ENCODE data around the gene ASB13. TPM values are rescaled to one million over a fixed set of nuclear protein-coding genes. Genes with fewer than 3 reads are reported as not detected.

The ASB13 gene
- polyA plus RNA-seq, 3 donors = 13.3 to 44.1 (median 37.8) TPM

- Histone ChIP-seq H3K27ac (ENCODE audit: low read depth in 1 of 2, low read length in 2 of 2) (no peak overlapping the region), H3K4me1 (ENCODE audit: control insufficient read depth in 1 of 2, insufficient read depth in 2 of 2, low read length in 2 of 2) (no peaks in the 10 kb centered on the region), H3K9ac (ENCODE audit: insufficient read depth, low read length, poor library complexity, severe bottlenecking) (no peak overlapping the region), H4K20me1 (ENCODE audit: insufficient read depth, low read length) (no peaks in the 10 kb centered on the region), H3K4me3 (replicated peaks in 1 of 3; ENCODE audit: low read depth in 2 of 3, low read length in 3 of 3) (no peak overlapping the region), H2AFZ (ENCODE audit: insufficient read depth, low read depth, low read length, poor library complexity, severe bottlenecking) (no peak overlapping the region), H3K27me3 (ENCODE audit: control insufficient read depth in 2 of 2, insufficient read depth in 2 of 2, low read length in 2 of 2) (no peaks in the 10 kb centered on the region), H3K4me2 (replicated peaks; ENCODE audit: extremely low read depth, low read length, poor library complexity, severe bottlenecking) (no peak overlapping the region), H3K79me2 (ENCODE audit: insufficient read depth, low read length) (no peaks in the 10 kb centered on the region), H3K9me3 (replicated peaks in 1 of 2; ENCODE audit: control insufficient read depth in 1 of 2, insufficient read depth in 1 of 2, low read length in 2 of 2) (no peaks in the 10 kb centered on the region), H3K36me3 (replicated peaks in 1 of 2; ENCODE audit: control insufficient read depth in 1 of 2, insufficient read depth in 2 of 2, low read length in 2 of 2) (no peaks in the 10 kb centered on the region)
- TF ChIP-seq, protein P1, sequence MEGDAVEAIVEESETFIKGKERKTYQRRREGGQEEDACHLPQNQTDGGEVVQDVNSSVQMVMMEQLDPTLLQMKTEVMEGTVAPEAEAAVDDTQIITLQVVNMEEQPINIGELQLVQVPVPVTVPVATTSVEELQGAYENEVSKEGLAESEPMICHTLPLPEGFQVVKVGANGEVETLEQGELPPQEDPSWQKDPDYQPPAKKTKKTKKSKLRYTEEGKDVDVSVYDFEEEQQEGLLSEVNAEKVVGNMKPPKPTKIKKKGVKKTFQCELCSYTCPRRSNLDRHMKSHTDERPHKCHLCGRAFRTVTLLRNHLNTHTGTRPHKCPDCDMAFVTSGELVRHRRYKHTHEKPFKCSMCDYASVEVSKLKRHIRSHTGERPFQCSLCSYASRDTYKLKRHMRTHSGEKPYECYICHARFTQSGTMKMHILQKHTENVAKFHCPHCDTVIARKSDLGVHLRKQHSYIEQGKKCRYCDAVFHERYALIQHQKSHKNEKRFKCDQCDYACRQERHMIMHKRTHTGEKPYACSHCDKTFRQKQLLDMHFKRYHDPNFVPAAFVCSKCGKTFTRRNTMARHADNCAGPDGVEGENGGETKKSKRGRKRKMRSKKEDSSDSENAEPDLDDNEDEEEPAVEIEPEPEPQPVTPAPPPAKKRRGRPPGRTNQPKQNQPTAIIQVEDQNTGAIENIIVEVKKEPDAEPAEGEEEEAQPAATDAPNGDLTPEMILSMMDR (IDR thresholded peaks at IDR 0.05) = no peak
- Mint-ChIP-seq H3K36me3 (no peaks in the 10 kb centered on the region), H3K9me3 (peaks cover 0 to 2% (median 0%) of the 10 kb centered on the region in 7 donors), H3K4me1 (peaks cover 3% of the 10 kb centered on the region), H3K27me3 (ENCODE audit: low read depth in 3 of 3) (peaks cover 0 to 4% (median 2%) of the 10 kb centered on the region in 3 donors), H3K27ac (no peak overlapping the region), H3K4me3 (no peak overlapping the region)
- intact Hi-C loops (cut with micrococcal nuclease) = loop anchor here (5.0 to 10.0 kb wide), 2 partner anchors 179 to 776 kb away; no protein-coding TSS in a partner anchor
- DNase-seq = no peak
- WGBS (ENCODE audit: insufficient coverage) = 94% methylated on average over 9 of the region's 16 CpGs
Observed at GRCh38 chr10:5620966-5621365, 45.4 kb downstream of the ASB13 start.

DNA sequence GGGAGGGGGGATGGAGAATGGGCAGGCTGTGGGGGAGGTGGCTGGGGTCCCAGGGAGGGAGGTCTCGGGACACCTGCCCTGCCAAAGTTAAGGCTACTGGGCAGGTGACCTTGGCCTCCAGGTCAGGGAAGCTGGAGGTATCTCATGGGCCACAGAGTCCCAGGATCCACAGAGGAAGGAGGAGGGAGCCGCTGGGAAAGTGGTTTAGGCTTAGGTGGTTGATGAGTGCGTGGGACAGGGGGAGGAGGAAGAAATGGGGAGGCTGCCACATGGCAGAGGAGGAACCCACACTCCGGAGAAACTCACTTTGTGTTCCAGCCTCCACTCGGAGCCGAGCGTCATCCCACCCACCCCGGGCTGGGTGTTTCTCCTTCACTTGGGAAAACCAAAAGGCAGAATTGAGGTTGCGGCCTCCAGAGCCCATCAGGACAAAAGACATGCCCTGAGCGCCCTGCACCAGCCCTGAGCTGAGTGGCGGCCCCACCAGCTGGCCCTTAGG, 46.1 kb downstream of the ASB13 start:
- Mint-ChIP-seq H3K4me3 (no peak overlapping the region), H3K36me3 (no peaks in the 10 kb centered on the region), H3K4me1 (peaks cover 3% of the 10 kb centered on the region), H3K9me3 (peaks cover 0 to 2% (median 0%) of the 10 kb centered on the region in 7 donors), H3K27me3 (ENCODE audit: low read depth in 3 of 3) (peaks cover 0 to 7% (median 2%) of the 10 kb centered on the region in 3 donors), H3K27ac (no peak overlapping the region)
- Histone ChIP-seq H3K9me3 (replicated peaks in 1 of 2; ENCODE audit: control insufficient read depth in 1 of 2, insufficient read depth in 1 of 2, low read length in 2 of 2) (no peaks in the 10 kb centered on the region), H3K4me2 (replicated peaks; ENCODE audit: extremely low read depth, low read length, poor library complexity, severe bottlenecking) (no peak overlapping the region), H3K4me3 (replicated peaks in 1 of 3; ENCODE audit: low read depth in 2 of 3, low read length in 3 of 3) (no peak overlapping the region), H4K20me1 (ENCODE audit: insufficient read depth, low read length) (no peaks in the 10 kb centered on the region), H3K4me1 (ENCODE audit: control insufficient read depth in 1 of 2, insufficient read depth in 2 of 2, low read length in 2 of 2) (no peaks in the 10 kb centered on the region), H3K36me3 (replicated peaks in 1 of 2; ENCODE audit: control insufficient read depth in 1 of 2, insufficient read depth in 2 of 2, low read length in 2 of 2) (no peaks in the 10 kb centered on the region), H2AFZ (ENCODE audit: insufficient read depth, low read depth, low read length, poor library complexity, severe bottlenecking) (no peak overlapping the region), H3K9ac (ENCODE audit: insufficient read depth, low read length, poor library complexity, severe bottlenecking) (no peak overlapping the region), H3K27me3 (ENCODE audit: control insufficient read depth in 2 of 2, insufficient read depth in 2 of 2, low read length in 2 of 2) (no peaks in the 10 kb centered on the region), H3K27ac (ENCODE audit: low read depth in 1 of 2, low read length in 2 of 2) (no peak overlapping the region), H3K79me2 (ENCODE audit: insufficient read depth, low read length) (no peaks in the 10 kb centered on the region)
- TF ChIP-seq, protein P1 (IDR thresholded peaks at IDR 0.05) = no peak
- WGBS (ENCODE audit: insufficient coverage) = 90% methylated on average over 11 of the region's 11 CpGs
- no peak for DNase-seq
- intact Hi-C loops (cut with micrococcal nuclease) = loop anchor here (5.0 to 10.0 kb wide), 2 partner anchors 178 to 775 kb away; no protein-coding TSS in a partner anchor

All from CD14-positive monocyte (primary cell).